ENCODE data around the gene IGSF9B.

Gene IGSF9B

GRCh38 chr11:133901999-133902398 lies 54.8 kb downstream of the IGSF9B start:
- TF ChIP-seq, protein P1, sequence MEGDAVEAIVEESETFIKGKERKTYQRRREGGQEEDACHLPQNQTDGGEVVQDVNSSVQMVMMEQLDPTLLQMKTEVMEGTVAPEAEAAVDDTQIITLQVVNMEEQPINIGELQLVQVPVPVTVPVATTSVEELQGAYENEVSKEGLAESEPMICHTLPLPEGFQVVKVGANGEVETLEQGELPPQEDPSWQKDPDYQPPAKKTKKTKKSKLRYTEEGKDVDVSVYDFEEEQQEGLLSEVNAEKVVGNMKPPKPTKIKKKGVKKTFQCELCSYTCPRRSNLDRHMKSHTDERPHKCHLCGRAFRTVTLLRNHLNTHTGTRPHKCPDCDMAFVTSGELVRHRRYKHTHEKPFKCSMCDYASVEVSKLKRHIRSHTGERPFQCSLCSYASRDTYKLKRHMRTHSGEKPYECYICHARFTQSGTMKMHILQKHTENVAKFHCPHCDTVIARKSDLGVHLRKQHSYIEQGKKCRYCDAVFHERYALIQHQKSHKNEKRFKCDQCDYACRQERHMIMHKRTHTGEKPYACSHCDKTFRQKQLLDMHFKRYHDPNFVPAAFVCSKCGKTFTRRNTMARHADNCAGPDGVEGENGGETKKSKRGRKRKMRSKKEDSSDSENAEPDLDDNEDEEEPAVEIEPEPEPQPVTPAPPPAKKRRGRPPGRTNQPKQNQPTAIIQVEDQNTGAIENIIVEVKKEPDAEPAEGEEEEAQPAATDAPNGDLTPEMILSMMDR (IDR thresholded peaks at IDR 0.05; ENCODE audit: low read depth, low read length, missing control alignments): no peak
- no peak overlapping the region for H3K4me3 ChIP-seq (ENCODE audit: low read depth, low read length)
- no peak for DNase-seq (ENCODE audit: low read depth)

- H3K4me3 ChIP-seq (ENCODE audit: low read depth, low read length): no peak overlapping the region
- DNase-seq (ENCODE audit: low read depth): no peak
- TF ChIP-seq, protein P1 (IDR thresholded peaks at IDR 0.05; ENCODE audit: low read depth, low read length, missing control alignments): no peak
Measured at GRCh38 chr11:133901316-133901715, 55.5 kb downstream of the IGSF9B start.

- H3K4me3 ChIP-seq (ENCODE audit: low read depth, low read length): no peak overlapping the region
- TF ChIP-seq, protein P1 (IDR thresholded peaks at IDR 0.05; ENCODE audit: low read depth, low read length, missing control alignments): no peak
- no peak for DNase-seq (ENCODE audit: low read depth)
Measured at GRCh38 chr11:133900176-133901105, 56.3 kb downstream of the IGSF9B start.

DNA sequence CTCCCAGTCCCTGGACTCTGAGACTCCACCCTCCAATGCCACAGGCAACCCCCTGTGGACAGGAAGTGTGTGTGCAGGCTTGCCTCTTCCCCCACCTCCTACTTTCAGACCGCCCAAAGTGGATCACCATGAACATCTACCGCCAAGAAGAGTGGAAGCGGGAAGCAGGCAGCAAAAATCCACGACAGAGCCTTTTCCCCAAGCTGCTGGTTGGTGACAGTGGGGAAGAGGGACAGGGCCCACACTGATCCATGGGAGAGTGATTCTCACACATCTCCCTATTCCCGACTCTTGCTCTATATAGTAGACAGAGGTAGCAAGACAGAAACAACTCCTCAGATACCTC lies 58.0 kb downstream of the IGSF9B start:
- TF ChIP-seq, protein P1 (IDR thresholded peaks at IDR 0.05; ENCODE audit: low read depth, low read length, missing control alignments): peak; percentile 17
- no peak overlapping the region for H3K4me3 ChIP-seq (ENCODE audit: low read depth, low read length)
- no peak for DNase-seq (ENCODE audit: low read depth)

- no peak overlapping the region for H3K4me3 ChIP-seq (ENCODE audit: low read depth, low read length)
- no peak for DNase-seq (ENCODE audit: low read depth)
- TF ChIP-seq, protein P1 (IDR thresholded peaks at IDR 0.05; ENCODE audit: low read depth, low read length, missing control alignments): peak; percentile 43
Measured at GRCh38 chr11:133898031-133898769, 58.6 kb downstream of the IGSF9B start.

DNA sequence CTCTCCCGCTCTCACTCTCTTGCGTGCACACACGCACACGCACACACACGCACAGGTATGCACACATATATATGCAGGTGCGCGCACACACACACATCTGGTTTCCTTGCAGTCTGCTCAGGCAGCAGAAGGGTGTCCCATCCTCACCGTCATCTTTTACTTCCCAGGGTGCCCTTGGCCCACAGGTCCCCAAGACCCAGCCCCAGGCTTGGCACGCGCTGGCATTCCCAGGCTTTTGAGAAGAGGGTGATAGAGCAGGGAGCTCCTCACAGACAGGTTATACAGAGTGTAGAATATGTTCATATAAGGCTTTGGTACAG lies 59.5 kb downstream of the IGSF9B start:
- H3K4me3 ChIP-seq (ENCODE audit: low read depth, low read length): no peak overlapping the region
- DNase-seq (ENCODE audit: low read depth): no peak
- TF ChIP-seq, protein P1 (IDR thresholded peaks at IDR 0.05; ENCODE audit: low read depth, low read length, missing control alignments): no peak
